GM18526 (cell line): ENCODE results near the gene TMEM92.

Experiments used
- POLR2A ChIP-seq: IDR thresholded peaks from 3 replicates; pipeline ENCODE4 v1.6.1; 2011; ENCODE audit not compliant: insufficient read length; ENCODE audit errors: extremely low read depth

The TMEM92 gene

DNA sequence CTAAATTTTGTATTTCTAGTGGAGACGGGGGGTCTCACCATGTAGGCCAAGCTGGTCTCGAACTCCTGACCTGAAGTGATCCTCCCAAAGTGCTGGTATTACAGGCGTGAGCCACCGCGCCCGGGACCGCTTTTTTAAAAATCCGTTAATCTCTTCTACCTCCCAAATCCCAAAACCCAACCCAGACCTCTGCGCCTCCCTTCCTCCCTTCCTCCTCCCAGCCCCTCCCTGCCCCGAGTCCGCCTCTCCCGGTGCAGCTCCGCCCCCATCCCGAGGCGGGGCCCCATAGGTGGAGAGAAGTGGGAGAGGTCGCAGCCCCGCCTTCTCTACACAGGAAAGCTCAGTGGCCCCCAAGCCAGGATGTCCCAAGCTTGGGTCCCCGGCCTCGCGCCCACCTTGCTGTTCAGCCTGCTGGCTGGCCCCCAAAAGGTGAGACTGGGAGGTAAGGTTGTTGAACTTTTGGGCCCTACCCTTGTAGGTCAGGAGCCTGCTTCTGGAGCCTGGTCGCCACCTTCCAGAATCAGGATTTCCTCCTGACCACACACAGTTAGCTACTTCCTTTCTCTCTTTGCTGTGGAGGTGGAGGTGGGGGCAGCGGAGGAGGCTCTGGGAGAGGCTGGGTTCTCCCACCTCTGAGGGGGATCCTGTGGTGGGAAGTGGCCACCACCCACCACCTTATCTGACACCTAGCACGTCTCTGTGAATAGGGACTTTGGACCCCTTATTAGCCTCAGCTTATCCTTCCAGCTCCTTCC lies at the start of gene TMEM92:
Gene TMEM92, plus strand, starts transcription at position 325 of the 755 bp plus-strand sequence. Its CDS starts 36 bp downstream, at position 361.
- TF ChIP-seq POLR2A: no peak

DNA sequence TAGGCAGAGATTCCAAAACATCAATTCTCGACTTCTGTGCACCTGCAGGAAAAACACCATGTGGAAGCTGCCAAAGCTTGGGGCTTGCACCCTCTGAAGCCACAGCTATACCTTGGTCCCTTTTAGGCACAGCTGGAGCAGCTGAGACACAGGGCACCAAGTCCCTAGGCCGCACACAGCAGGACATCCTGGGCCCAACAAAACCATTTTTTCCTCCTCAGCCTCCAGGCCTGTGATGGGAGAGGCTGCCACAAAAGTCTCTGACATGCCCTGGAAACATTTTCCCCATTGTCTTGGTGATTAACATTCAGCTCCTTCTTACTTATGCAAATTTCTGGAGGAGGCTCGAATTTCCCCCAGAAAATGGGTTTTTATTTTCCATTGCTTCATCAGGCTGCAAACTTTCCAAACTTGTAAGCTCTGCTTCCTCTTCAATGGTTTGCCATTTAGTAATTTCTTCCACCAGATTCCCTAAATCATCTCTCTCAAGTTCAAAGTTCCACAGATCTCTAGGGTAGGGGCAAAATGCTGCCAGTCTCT lies 48.5 kb upstream of the TMEM92 start:
- TF ChIP-seq POLR2A: no peak

DNA sequence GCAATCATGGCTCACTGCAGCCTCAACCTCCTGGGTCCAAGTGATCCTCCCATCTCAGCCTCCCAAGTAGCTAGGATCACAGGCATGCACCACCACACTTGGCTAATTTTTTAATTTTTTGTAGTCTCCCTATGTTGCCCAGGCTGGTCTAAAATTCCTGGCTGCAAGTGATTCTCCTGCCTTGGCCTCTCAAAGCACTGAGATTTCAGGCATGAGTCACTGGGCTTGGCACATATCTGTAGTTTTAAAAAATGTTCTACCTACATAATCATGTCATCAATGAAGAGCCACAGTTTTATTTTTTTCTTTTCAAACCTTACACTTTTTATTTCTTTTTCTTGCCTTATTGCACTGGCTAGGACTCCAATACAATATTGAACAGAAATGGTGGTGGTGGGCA lies 39.7 kb upstream of the TMEM92 start:
- TF ChIP-seq POLR2A: no peak

DNA sequence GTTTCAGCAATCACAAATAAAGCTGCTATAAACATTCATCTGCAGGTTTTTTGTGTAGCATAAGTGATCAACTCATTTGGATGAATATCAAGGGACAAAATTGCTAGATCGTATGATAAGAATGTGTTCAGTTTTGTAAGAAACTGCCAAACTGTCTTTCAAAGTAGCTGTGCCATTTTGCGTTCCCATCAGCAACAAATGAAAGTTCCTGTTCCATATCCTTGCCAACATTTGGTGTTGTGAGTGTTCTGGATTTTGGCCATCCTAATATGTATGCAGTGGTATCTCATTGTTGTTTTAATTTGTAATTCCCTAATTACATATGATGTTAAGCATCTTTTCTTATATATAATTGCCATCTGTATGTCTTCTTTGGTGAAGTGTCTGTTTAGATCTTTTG lies 36.4 kb upstream of the TMEM92 start:
- TF ChIP-seq POLR2A: no peak

DNA sequence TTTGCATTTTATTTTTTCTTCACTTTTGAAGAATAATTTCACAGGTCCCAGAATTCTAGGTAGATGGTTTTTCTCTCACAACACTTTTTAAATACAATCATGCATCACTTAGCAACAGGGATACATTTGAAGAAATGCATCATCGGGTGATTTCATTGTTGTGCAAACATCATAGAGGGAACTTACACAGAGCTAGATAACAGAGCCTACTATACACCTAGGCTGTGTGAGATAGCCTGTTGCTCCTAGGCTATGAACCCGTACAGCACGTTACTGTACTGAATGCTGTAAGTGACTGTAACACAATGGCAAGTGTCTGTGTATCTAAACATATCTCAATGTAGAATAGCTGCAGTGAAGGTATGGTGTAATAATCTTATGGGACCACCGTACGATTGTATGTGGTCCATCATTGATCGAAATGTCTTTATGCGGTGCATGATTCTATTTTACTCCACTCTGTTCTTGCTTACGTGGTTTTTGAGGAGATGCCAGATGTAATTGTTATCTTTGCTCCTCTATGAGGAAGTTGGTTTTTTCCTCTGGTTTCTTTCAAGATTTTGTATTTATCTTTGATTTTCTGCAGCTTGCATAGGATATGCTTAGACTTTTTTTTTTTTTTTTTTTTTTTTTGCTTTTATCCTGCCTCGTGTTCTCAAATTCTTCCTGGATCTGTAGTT lies 35.5 kb upstream of the TMEM92 start:
- no peak for TF ChIP-seq POLR2A

DNA sequence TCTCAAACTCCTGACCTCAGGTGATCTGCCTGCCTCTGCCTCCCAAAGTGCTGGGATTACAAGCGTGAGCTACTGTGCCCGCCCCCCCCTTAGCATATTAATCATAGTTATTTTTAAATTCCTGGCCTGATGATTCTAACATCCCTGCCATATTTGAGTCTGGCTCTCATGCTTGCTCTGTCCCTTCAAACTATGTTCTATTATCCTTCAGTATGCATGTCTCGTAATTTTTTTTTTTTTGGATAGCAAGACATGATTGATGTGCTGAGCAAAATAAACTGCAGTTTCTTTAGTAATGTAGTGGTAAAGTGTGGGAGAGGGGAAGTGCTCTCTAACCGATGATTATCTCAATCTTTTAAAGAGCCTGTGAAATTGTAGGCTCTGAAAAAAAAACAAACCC lies 34.3 kb upstream of the TMEM92 start:
- TF ChIP-seq POLR2A: no peak

DNA sequence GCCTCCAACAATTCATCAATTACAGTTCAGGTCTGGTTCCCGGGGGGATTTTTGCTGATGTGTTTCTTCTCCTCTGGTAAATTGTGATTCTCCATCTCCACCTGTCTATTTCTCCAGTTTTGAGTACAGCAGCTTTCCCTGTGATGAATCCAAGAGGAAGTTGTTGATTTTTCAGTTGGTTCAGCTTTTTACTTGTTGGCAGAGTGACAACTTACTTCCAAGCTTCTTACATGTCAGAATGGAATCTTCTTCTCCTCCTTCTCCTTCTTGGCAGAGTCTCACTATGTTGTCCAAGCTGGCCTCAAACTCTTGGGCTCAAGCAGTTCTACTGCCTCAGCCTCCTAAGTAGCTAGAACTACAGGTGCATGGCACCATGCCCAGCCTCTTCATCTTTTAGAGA lies 33.4 kb upstream of the TMEM92 start:
- TF ChIP-seq POLR2A: no peak

DNA sequence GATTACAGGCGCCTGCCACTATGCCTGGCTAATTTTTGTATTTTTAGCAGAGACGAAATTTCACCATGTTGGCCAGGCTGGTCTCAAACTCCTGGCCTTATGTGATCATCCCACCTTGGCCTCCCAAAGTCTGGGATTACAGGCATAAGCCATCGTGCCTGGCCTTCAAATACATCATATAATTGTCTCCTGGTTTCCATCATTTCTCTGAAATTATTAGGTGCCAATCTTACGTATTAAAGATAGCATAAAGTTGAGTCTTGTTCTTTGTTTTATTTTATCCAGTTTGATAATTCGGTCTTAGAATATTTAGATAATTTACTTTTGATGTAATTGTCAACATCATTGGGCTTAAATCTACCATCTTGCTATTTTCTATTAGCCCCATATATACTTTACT lies 32.8 kb upstream of the TMEM92 start:
- no peak for TF ChIP-seq POLR2A

DNA sequence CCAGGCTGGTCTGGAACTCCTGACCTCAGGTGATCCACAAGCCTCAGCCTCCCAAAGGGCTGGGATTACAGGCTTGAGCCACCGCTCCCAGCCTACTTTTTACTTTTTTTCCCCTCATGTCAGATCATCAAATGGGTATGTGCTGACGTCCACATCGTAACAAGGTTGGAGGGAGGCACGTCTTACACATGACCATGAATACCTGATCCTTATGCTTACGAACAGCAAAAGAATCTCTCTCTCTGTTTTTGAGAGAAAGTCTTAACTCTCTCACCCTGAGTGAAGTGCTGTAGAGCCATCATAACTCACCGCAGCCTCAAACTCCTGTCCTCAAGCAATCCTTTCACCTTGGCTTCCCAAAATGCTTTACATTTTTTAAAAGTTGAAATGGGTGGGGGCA lies 29.5 kb upstream of the TMEM92 start:
- TF ChIP-seq POLR2A: no peak

DNA sequence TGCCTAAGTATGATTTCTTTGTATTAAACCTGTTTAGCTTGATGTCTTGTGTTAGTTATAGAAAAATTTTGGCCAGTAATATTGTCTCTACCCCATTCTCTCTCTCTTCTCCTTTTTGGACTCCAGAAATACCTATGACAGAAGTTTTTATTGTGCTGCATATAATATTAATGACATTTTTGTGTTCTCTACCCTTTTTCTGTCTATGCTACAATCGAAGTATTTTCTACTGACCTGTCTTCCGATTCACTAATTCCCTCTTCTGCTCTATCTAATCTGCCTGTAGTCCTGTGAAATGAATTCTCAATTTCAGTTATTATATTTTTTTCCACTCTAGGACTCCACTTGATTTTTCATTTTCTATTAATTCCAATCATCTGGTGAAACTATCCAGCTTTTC lies 26.0 kb upstream of the TMEM92 start:
- no peak for TF ChIP-seq POLR2A

DNA sequence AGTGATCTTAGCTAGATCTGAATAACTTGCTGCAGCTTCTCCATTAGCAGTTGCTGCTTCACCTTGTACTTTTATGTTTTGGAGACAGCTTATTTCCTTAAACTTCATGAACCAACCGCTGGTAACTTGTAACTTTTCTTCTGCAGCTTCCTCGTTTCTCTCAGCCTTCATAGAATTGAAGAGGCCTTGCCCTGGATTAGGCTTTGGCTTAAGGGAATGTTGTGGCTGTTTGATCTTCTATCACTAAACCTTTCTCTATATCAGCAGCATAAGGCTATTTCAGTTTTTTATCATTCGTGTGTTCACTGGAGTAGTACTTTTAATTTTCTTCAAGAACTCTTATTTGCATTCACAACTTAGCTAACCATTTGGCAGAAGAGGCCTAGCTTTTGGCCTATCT lies 21.5 kb upstream of the TMEM92 start:
- no peak for TF ChIP-seq POLR2A

DNA sequence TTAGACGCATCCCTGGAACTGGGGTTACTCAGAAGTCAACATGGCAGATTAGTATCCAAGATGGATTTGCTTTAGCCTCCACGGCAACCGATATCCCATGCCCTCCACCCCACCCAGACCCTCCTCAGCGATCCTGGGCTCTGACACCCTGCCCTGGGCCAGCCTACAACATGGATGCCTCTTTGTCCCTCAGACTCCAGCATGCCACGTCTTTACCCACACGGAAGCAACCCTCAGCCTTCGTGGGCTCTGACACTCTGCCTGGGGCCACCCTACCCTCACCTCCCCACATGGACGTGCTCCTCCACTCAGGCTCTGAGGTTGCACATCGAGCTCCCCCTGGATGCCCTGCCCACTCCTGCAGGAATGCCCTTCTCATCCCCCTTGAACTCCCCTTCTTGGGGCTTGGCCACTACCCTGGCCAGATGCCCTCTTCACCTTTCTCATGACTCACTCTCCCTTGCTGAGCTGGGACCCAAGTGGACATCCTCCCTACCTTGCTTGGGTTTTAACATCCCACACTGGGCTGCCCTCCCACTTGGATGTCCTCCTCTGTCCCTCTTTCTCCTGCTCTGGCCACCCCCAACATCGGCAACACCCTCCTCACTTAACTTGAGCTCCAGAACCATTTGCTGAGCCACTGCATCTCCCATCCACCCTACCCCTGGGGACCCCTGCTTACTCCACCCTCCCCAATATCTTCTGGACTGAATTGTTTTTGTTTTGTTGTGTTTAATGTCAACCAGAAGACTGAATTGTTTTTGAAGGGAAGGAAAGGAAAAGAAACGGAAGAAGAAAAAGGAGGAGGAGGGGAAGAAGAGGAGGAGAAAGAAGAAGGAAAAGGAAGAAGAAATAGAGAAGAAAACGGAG lies 18.3 kb upstream of the TMEM92 start:
- no peak for TF ChIP-seq POLR2A

DNA sequence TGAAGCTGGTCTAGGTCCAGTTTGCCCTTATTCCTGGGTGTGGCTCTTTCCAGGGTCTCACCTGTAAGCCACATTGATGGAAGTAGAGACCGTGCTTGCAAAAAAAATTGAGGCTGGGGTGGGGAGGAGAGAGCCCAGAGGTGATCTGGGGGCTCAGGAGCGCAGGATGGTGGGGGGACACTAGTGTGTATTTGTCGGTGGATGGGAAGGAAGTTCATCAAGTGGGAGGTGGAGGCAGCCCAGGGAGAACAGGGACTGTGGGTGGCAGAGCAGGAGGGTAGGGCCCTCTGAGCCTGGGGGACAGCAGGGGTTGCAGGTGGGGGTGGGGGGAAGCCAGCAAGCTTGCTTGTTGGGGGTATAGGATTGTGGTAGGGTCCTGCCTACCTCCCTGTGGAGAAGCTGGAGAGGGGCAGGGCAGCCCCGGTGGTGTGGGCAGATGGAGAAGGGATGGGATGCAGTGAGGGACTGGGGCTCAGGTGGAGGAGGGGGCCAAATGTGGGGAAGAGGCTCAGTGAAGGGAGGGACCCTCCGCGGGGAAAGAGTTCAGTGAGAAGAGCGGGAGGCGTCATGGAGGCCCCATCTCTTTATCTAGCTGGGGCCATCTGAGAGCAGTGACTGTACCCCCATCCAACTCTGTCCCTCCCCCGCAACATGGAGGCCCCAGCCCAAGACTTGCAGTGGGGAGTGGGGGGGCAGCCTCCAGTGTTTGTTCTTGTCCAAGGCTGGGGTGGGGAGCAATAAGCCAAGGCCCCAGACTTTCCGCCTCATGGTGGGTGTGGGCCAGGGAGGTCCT lies 17.2 kb upstream of the TMEM92 start:
- TF ChIP-seq POLR2A: no peak

DNA sequence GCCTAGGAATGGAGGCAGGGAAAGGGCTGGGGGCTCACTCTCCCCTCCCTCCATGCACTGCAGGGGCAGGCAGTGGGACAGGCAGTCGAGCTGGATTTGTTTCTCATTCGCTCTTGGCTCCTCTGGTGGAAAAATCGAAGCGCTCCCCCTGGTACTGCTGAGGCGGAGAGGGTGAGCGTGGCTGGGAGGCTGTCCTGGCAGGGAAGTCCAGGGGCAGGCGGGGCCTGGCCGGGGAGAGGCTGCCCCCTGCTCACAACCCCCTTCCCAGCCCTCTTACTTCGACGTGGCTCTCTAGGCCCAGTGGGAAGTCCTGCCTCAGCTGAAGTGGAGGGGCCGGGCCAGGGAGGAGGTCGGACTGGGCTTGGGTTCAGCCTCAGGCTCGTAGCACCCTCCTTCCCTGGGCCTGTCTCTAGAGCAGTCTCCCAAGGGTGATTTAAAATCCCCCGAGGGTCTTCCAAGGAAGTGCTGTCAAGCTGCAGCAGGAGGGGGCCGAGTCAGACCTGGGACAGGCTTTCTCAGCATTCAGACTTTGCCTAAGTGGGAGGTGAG lies 16.5 kb upstream of the TMEM92 start:
- TF ChIP-seq POLR2A: no peak
